Activated CD4-positive, alpha-beta T cell treated with anti-CD3 and anti-CD28 coated beads, Interleukin-2, amount 50 U/mL, for 16 hours (primary cell): ENCODE measurements around the gene ME3.
A peak's percentile ranks its signal among the peaks of the same experiment; 100 is the strongest.

ENCODE experiments used
- DNase-seq: peaks from one replicate; pipeline ENCODE4 v3.0.0-alpha.2; 2020

The ME3 gene

GRCh38 chr11:86510097-86510496 lies 162.3 kb downstream of the ME3 start:
- DNase-seq = no peak

- DNase-seq = no peak
These were observed 162.8 kb downstream of the ME3 start for GRCh38 chr11:86509588-86509974.

GRCh38 chr11:86508604-86509587 lies 163.5 kb downstream of the ME3 start:
- DNase-seq = no peak

GRCh38 chr11:86507249-86507845 lies 165.1 kb downstream of the ME3 start:
- no peak for DNase-seq

- DNase-seq = no peak
These were observed 166.2 kb downstream of the ME3 start for GRCh38 chr11:86506235-86506634.

- no peak for DNase-seq
These were observed 169.3 kb downstream of the ME3 start for GRCh38 chr11:86503131-86503530.

- no peak for DNase-seq
These were observed 170.2 kb downstream of the ME3 start for GRCh38 chr11:86502137-86502642.

- DNase-seq = no peak
These were observed 171.8 kb downstream of the ME3 start for GRCh38 chr11:86500500-86501140.

GRCh38 chr11:86499723-86500129 lies 172.7 kb downstream of the ME3 start:
- DNase-seq = no peak

- no peak for DNase-seq
These were observed 174.6 kb downstream of the ME3 start for GRCh38 chr11:86497836-86498235.

- no peak for DNase-seq
These were observed 175.1 kb downstream of the ME3 start for GRCh38 chr11:86497310-86497709.

GRCh38 chr11:86495351-86495750 lies 177.1 kb downstream of the ME3 start:
- no peak for DNase-seq

GRCh38 chr11:86492370-86493010 lies 179.9 kb downstream of the ME3 start:
- no peak for DNase-seq

GRCh38 chr11:86491027-86491426 lies 181.4 kb downstream of the ME3 start:
- no peak for DNase-seq

- no peak for DNase-seq
These were observed 181.8 kb downstream of the ME3 start for GRCh38 chr11:86490582-86490981.

GRCh38 chr11:86489442-86489841 lies 183.0 kb downstream of the ME3 start:
- no peak for DNase-seq

- no peak for DNase-seq
These were observed 183.9 kb downstream of the ME3 start for GRCh38 chr11:86488553-86488952.

GRCh38 chr11:86487671-86488070 lies 184.7 kb downstream of the ME3 start:
- no peak for DNase-seq

GRCh38 chr11:86486261-86487030 lies 186.0 kb downstream of the ME3 start:
- DNase-seq = peak; percentile 14

GRCh38 chr11:86484795-86485166 lies 187.6 kb downstream of the ME3 start:
- no peak for DNase-seq

GRCh38 chr11:86483940-86484794 lies 188.2 kb downstream of the ME3 start:
- DNase-seq = no peak
